Stimulated activated CD4-positive, alpha-beta T cell treated with anti-CD3 and anti-CD28 coated beads, TNF-alpha, amount 100 ng/mL, for 48 hours (primary cell): Measurements from ENCODE around the gene SPAG16.
"Not testable (repeated sequence)": the region's sequence is repeated elsewhere in the genome, so short reads cannot be mapped to it uniquely, and the experiment has no call there.

Experiments used
- DNase-seq, 3 donors: peaks; one replicate each; pipeline ENCODE4 v3.0.0-alpha.2; 2020; ENCODE audit warnings: low read depth in 3 of 3

Gene SPAG16

GRCh38 chr2:213696442-213696841, 412.2 kb downstream of the SPAG16 start:
- DNase-seq = no peak

- DNase-seq = not testable (repeated sequence)
These were observed 417.1 kb downstream of the SPAG16 start for GRCh38 chr2:213701365-213701764.

GRCh38 chr2:213703406-213704098, 419.3 kb downstream of the SPAG16 start:
- no peak for DNase-seq

- no peak for DNase-seq
These were observed 425.9 kb downstream of the SPAG16 start for GRCh38 chr2:213710164-213710563.

GRCh38 chr2:213718411-213718810, 434.1 kb downstream of the SPAG16 start:
- not testable (repeated sequence) for DNase-seq

- no peak for DNase-seq
These were observed 438.3 kb downstream of the SPAG16 start for GRCh38 chr2:213722565-213722964.

- no peak for DNase-seq
These were observed 438.8 kb downstream of the SPAG16 start for GRCh38 chr2:213723041-213723560.

- no peak for DNase-seq
These were observed 439.4 kb downstream of the SPAG16 start for GRCh38 chr2:213723707-213724106.

- no peak for DNase-seq
These were observed 441.8 kb downstream of the SPAG16 start for GRCh38 chr2:213726101-213726500.

- no peak for DNase-seq
These were observed 449.6 kb downstream of the SPAG16 start for GRCh38 chr2:213733893-213734292.

GRCh38 chr2:213740453-213740852, 456.2 kb downstream of the SPAG16 start:
- no peak for DNase-seq

- DNase-seq = no peak
These were observed 467.2 kb downstream of the SPAG16 start for GRCh38 chr2:213751446-213751845.

- DNase-seq = no peak
These were observed 468.3 kb downstream of the SPAG16 start for GRCh38 chr2:213752575-213752974.

GRCh38 chr2:213757525-213757924, 473.3 kb downstream of the SPAG16 start:
- DNase-seq = no peak

GRCh38 chr2:213763354-213763753, 479.1 kb downstream of the SPAG16 start:
- no peak for DNase-seq

- DNase-seq = no peak
These were observed 479.7 kb downstream of the SPAG16 start for GRCh38 chr2:213763963-213764362.

- no peak for DNase-seq
These were observed 480.6 kb downstream of the SPAG16 start for GRCh38 chr2:213764849-213765248.

- DNase-seq = no peak
These were observed 481.8 kb downstream of the SPAG16 start for GRCh38 chr2:213766062-213766461.

- DNase-seq = no peak
These were observed 482.2 kb downstream of the SPAG16 start for GRCh38 chr2:213766465-213766901.

GRCh38 chr2:213787869-213788268, 503.6 kb downstream of the SPAG16 start:
- DNase-seq = no peak

GRCh38 chr2:213789940-213790339, 505.7 kb downstream of the SPAG16 start:
- no peak for DNase-seq

- DNase-seq = no peak
These were observed 507.8 kb downstream of the SPAG16 start for GRCh38 chr2:213792045-213792444.

GRCh38 chr2:213806125-213806726, 522.0 kb downstream of the SPAG16 start:
- DNase-seq = no peak
